K562 (cell line): ENCODE results near the gene RDH13. TPM values are rescaled to one million over a fixed set of nuclear protein-coding genes. Genes with fewer than 3 reads are reported as not detected.
A peak's percentile ranks its signal among the peaks of the same experiment; 100 is the strongest.

Experiments used
- BRD4 ChIP-seq: fragments of 200-600 bp; sonication (generic); IDR thresholded peaks from 2 replicates; pipeline ENCODE4 v1.6.1; 2017; ENCODE audit warnings: inconsistent platforms
- DPF2 ChIP-seq: fragments of 450-650 bp; IDR thresholded peaks from 2 replicates; pipeline ENCODE4 v1.6.1; 2016
- ERF ChIP-seq: fragments of 450-650 bp; formaldehyde crosslinking; IDR thresholded peaks from 2 replicates; pipeline ENCODE4 v1.4.0; 2020; ENCODE audit warnings: mild to moderate bottlenecking, mixed read lengths
- HBP1 ChIP-seq: fragments of 450-650 bp; formaldehyde crosslinking; IDR thresholded peaks from 2 replicates; pipeline ENCODE4 v1.4.0; 2022; ENCODE audit warnings: missing genetic modification characterization
- HMG20A ChIP-seq: fragments of 450-650 bp; formaldehyde crosslinking; conservative IDR thresholded peaks from 2 replicates; pipeline ENCODE4 v1.4.0; 2020; ENCODE audit warnings: mild to moderate bottlenecking, mixed read lengths
- IRF1 ChIP-seq: sonication (generic); formaldehyde crosslinking; IDR thresholded peaks from 2 replicates; pipeline ENCODE4 v1.8.0; 2022; ENCODE audit warnings: missing genetic modification reagents, mild to moderate bottlenecking, borderline replicate concordance
- KAT7 ChIP-seq: sonication (generic); formaldehyde crosslinking; IDR thresholded peaks from 2 replicates; pipeline ENCODE4 v1.8.0; 2022; ENCODE audit warnings: missing genetic modification reagents, mild to moderate bottlenecking, borderline replicate concordance
- PHF20 ChIP-seq: fragments of 450-650 bp; IDR thresholded peaks from 2 replicates; pipeline ENCODE4 v1.6.1; 2018; ENCODE audit not compliant: partially characterized antibody
- PRMT5 ChIP-seq: sonication (generic); formaldehyde crosslinking; IDR thresholded peaks from 2 replicates; pipeline ENCODE4 v1.5.0; 2020; ENCODE audit warnings: missing genetic modification reagents
- REST ChIP-seq, 2 experiments: fragments of 450-650 bp; formaldehyde crosslinking in 1 of 2; IDR thresholded peaks; 2 replicates each; pipeline versions ENCODE4 v1.4.0 to v1.6.1; 2014 to 2020; ENCODE audit warnings: mild to moderate bottlenecking in 2 of 2, borderline replicate concordance in 1 of 2, low read depth in 1 of 2
- SOX6 ChIP-seq: fragments of 450-650 bp; IDR thresholded peaks from 2 replicates; pipeline ENCODE4 v1.6.1; 2014; ENCODE audit warnings: mild to moderate bottlenecking
- TSC22D4 ChIP-seq: fragments of 450-650 bp; IDR thresholded peaks from 2 replicates; pipeline ENCODE4 v1.6.1; 2016; ENCODE audit warnings: missing genetic modification characterization, missing biosample characterization, control low read depth
- ZNF253 ChIP-seq: fragments of 250-450 bp; sonication (Bioruptor Pico); conservative IDR thresholded peaks from 2 replicates; pipeline ENCODE4 v1.6.1; 2021; ENCODE audit warnings: mild to moderate bottlenecking
- ZNF408 ChIP-seq: fragments of 250-450 bp; sonication (Bioruptor Pico); IDR thresholded peaks from 2 replicates; pipeline ENCODE4 v1.4.0; 2020; ENCODE audit warnings: low read depth, mild to moderate bottlenecking, moderate library complexity
- ZNF551 ChIP-seq: fragments of 250-450 bp; sonication (Bioruptor Pico); IDR thresholded peaks from 2 replicates; pipeline ENCODE4 v1.5.0; 2021; ENCODE audit warnings: mild to moderate bottlenecking, moderate library complexity
- polyA plus RNA-seq, 8 experiments: library from polyadenylated mRNA; depleted of rRNA in 4 of 8; stranded (reverse) in 5 of 8; unstranded in 3 of 8; fragments of >200 nt; fragmentation: Nextera tagmentation in 2 of 8; fragmentation: Illumina TruSeq in 1 of 8; extraction: Ambion mirVana in 2 of 8; extraction: Trizol in 1 of 8; gene quantifications; 2 replicates each; pipeline versions ENCODE4 v1.2.1 to v1.2.3, GENCODE V29; 2011 to 2014; ENCODE audit warnings: inconsistent platforms in 1 of 8, missing spikeins in 1 of 8
- total RNA-seq, 7 experiments: library from RNA; depleted of rRNA in 6 of 7; stranded (reverse); fragments of >200 nt in 6 of 7; fragmentation: Illumina TruSeq in 2 of 7; extraction: Trizol in 2 of 7; gene quantifications; 2 replicates each; pipeline versions ENCODE4 v1.2.1 to v1.2.3, GENCODE V29; 2011 to 2021; ENCODE audit warnings: low replicate concordance in 1 of 7
- TF ChIP-seq, protein P1 (sequence below): sonication (generic); formaldehyde crosslinking; IDR thresholded peaks from 2 replicates; pipeline ENCODE4 v1.8.0; 2022; ENCODE audit warnings: mild to moderate bottlenecking, missing genetic modification reagents

The RDH13 gene
- total and polyA plus RNA-seq, 9 of the 15 experiments (the other 6 are each of a cell fraction or from before 2014, with no cell fraction given), result 7.5 to 70.3 (median 39.5) TPM

GRCh38 chr19:55080121-55080967 is 17.4 kb upstream of the RDH13 start (continued):
- no peak for TF ChIP-seq TSC22D4 (tag)
- TF ChIP-seq SOX6, result no peak
- TF ChIP-seq ZNF253, result no peak
- peak; percentile 79 for TF ChIP-seq ERF (CRISPR knock-in tag)
- no peak for TF ChIP-seq PRMT5 (CRISPR knock-in tag)
- no peak for TF ChIP-seq ZNF551
- TF ChIP-seq HBP1 (CRISPR knock-in tag), result peak; percentile 93
- peak; percentile 44 for TF ChIP-seq PHF20
- no peak for TF ChIP-seq KAT7 (CRISPR knock-in tag)
- no peak for TF ChIP-seq REST (IDR thresholded peaks at IDR 0.05; ENCODE audit: borderline replicate concordance)
- TF ChIP-seq REST (CRISPR knock-in tag; IDR thresholded peaks at IDR 0.05; ENCODE audit: low read depth), result no peak
- TF ChIP-seq BRD4, result 0 out of 2 replicates have a peak, but pooled peaks have one; percentile 55
- TF ChIP-seq DPF2, result peak; percentile 74; the same call in 1 of the 2 replicates
- no peak for TF ChIP-seq IRF1
- no peak for TF ChIP-seq ZNF408 (CRISPR knock-in tag)
- no peak for TF ChIP-seq HMG20A (CRISPR knock-in tag)
- TF ChIP-seq, protein P1, sequence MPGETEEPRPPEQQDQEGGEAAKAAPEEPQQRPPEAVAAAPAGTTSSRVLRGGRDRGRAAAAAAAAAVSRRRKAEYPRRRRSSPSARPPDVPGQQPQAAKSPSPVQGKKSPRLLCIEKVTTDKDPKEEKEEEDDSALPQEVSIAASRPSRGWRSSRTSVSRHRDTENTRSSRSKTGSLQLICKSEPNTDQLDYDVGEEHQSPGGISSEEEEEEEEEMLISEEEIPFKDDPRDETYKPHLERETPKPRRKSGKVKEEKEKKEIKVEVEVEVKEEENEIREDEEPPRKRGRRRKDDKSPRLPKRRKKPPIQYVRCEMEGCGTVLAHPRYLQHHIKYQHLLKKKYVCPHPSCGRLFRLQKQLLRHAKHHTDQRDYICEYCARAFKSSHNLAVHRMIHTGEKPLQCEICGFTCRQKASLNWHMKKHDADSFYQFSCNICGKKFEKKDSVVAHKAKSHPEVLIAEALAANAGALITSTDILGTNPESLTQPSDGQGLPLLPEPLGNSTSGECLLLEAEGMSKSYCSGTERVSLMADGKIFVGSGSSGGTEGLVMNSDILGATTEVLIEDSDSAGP (CRISPR knock-in tag), result 0 out of 2 replicates have a peak, but pooled peaks have one; percentile 42
